Ishikawa (cell line): Measurements from ENCODE around the gene MFRP.

ENCODE experiments used
- CEBPB ChIP-seq: IDR thresholded peaks from 2 replicates; pipeline ENCODE4 v1.6.1; 2012
- CREB1 ChIP-seq: IDR thresholded peaks from 2 replicates; pipeline ENCODE4 v1.6.1; 2012; ENCODE audit warnings: low read depth
- EGR1 ChIP-seq: IDR thresholded peaks from 2 replicates; pipeline ENCODE4 v1.6.1; 2012
- EP300 ChIP-seq: IDR thresholded peaks from 2 replicates; pipeline ENCODE4 v1.6.1; 2012; ENCODE audit warnings: borderline replicate concordance
- FOXM1 ChIP-seq: IDR thresholded peaks from 2 replicates; pipeline ENCODE4 v1.6.1; 2012; ENCODE audit warnings: low read depth, borderline replicate concordance
- MAX ChIP-seq: IDR thresholded peaks from 2 replicates; pipeline ENCODE4 v1.6.1; 2012
- NFIC ChIP-seq: IDR thresholded peaks from 2 replicates; pipeline ENCODE4 v1.6.1; 2012
- RAD21 ChIP-seq: IDR thresholded peaks from 2 replicates; pipeline ENCODE4 v1.6.1; 2012; ENCODE audit warnings: low read depth
- REST ChIP-seq: IDR thresholded peaks from 2 replicates; pipeline ENCODE4 v1.6.1; 2012; ENCODE audit warnings: low read depth, mild to moderate bottlenecking
- TAF1 ChIP-seq: IDR thresholded peaks from 2 replicates; pipeline ENCODE4 v1.6.1; 2012; ENCODE audit warnings: low read depth, mild to moderate bottlenecking
- TCF12 ChIP-seq: IDR thresholded peaks from 2 replicates; pipeline ENCODE4 v1.6.1; 2012; ENCODE audit warnings: low read depth
- TEAD4 ChIP-seq: IDR thresholded peaks from 2 replicates; pipeline ENCODE4 v1.6.1; 2012
- USF1 ChIP-seq: IDR thresholded peaks from 2 replicates; pipeline ENCODE4 v1.6.1; 2012
- YY1 ChIP-seq: IDR thresholded peaks from 2 replicates; pipeline ENCODE4 v1.6.1; 2012; ENCODE audit warnings: low read depth
- ZBTB7A ChIP-seq: IDR thresholded peaks from 2 replicates; pipeline ENCODE4 v1.6.1; 2012; ENCODE audit warnings: low read depth

The MFRP gene

GRCh38 chr11:119320776-119321524 lies 25.6 kb downstream of the MFRP start:
- TF ChIP-seq TCF12, result no peak; the same call in 1 of the 2 replicates
- TF ChIP-seq RAD21, result no peak
- TF ChIP-seq MAX, result no peak; the same call in 1 of the 2 replicates
- peak; percentile 67; the same call in 1 of the 2 replicates for TF ChIP-seq TAF1
- no peak for TF ChIP-seq CREB1
- TF ChIP-seq NFIC, result no peak
- peak; percentile 12; the same call in 1 of the 2 replicates for TF ChIP-seq ZBTB7A
- no peak for TF ChIP-seq YY1

GRCh38 chr11:119320240-119320775 lies 26.2 kb downstream of the MFRP start:
- TF ChIP-seq EP300, result no peak
- TF ChIP-seq ZBTB7A, result no peak
- no peak for TF ChIP-seq TCF12
- no peak for TF ChIP-seq RAD21
- no peak for TF ChIP-seq USF1
- TF ChIP-seq TAF1, result no peak
- TF ChIP-seq MAX, result no peak
- TF ChIP-seq TEAD4, result no peak
- TF ChIP-seq NFIC, result no peak
- TF ChIP-seq REST, result no peak
- no peak for TF ChIP-seq FOXM1
- no peak for TF ChIP-seq CEBPB

- TF ChIP-seq TEAD4 (no peak), USF1 (no peak), EGR1 (no peak), MAX (no peak), EP300 (no peak), RAD21 (no peak), FOXM1 (no peak), ZBTB7A (no peak), CREB1 (no peak), YY1 (no peak), TAF1 (no peak), NFIC (no peak), TCF12 (no peak), CEBPB (no peak), REST (no peak)
These were observed 26.7 kb downstream of the MFRP start for GRCh38 chr11:119319700-119320239.

- TF ChIP-seq FOXM1 (no peak), USF1 (no peak), EGR1 (no peak), ZBTB7A (0 out of 2 replicates have a peak, but pooled peaks have one; percentile 34), EP300 (no peak), CEBPB (no peak)
These were observed 27.3 kb downstream of the MFRP start for GRCh38 chr11:119319136-119319699.
